ENCODE data around the gene GTPBP4.

DNA sequence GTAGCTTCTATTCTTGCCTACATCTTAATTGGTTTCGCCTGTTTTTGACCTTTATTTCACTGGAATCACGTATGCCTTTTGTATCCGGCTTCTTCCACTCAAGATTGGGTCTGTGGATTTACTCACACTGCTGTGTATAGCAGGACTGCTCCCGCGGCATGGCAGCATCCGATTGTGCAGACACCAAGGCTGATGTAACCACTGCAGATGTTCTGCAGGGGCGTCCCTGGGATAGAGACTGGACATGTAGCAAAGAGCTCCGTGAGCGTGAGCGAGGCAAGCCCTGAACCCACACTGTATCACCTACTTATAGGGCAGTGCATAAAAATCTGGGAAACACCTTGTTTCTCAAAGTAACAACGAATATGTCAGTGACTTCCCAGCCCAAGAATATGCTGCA, 48.9 kb downstream of the GTPBP4 start:
- TF ChIP-seq ZBTB21 (CRISPR knock-in tag; IDR thresholded peaks at IDR 0.05; ENCODE audit: borderline replicate concordance) (no peak), MXD4 (CRISPR knock-in tag; IDR thresholded peaks at IDR 0.05; ENCODE audit: borderline replicate concordance) (no peak), CTCF (IDR thresholded peaks at IDR 0.05) (no peak), CDX4 (CRISPR knock-in tag; IDR thresholded peaks at IDR 0.05; ENCODE audit: borderline replicate concordance) (no peak), FOXP1 (CRISPR knock-in tag; IDR thresholded peaks at IDR 0.05; ENCODE audit: borderline replicate concordance) (no peak), ZNF138 (CRISPR knock-in tag; conservative IDR thresholded peaks at IDR 0.05) (no peak), SP1 (CRISPR knock-in tag; conservative IDR thresholded peaks at IDR 0.05) (no peak), NFYB (CRISPR knock-in tag; conservative IDR thresholded peaks at IDR 0.05; ENCODE audit: low read depth) (no peak)
- TF ChIP-seq, protein P1, sequence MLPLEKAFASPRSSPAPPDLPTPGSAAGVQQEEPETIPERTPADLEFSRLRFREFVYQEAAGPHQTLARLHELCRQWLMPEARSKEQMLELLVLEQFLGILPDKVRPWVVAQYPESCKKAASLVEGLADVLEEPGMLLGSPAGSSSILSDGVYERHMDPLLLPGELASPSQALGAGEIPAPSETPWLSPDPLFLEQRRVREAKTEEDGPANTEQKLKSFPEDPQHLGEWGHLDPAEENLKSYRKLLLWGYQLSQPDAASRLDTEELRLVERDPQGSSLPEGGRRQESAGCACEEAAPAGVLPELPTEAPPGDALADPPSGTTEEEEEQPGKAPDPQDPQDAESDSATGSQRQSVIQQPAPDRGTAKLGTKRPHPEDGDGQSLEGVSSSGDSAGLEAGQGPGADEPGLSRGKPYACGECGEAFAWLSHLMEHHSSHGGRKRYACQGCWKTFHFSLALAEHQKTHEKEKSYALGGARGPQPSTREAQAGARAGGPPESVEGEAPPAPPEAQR (CRISPR knock-in tag; IDR thresholded peaks at IDR 0.05): no peak
- TF ChIP-seq, protein P2, sequence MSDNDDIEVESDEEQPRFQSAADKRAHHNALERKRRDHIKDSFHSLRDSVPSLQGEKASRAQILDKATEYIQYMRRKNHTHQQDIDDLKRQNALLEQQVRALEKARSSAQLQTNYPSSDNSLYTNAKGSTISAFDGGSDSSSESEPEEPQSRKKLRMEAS (CRISPR knock-in tag; IDR thresholded peaks at IDR 0.05): no peak
- TF ChIP-seq, protein P3, sequence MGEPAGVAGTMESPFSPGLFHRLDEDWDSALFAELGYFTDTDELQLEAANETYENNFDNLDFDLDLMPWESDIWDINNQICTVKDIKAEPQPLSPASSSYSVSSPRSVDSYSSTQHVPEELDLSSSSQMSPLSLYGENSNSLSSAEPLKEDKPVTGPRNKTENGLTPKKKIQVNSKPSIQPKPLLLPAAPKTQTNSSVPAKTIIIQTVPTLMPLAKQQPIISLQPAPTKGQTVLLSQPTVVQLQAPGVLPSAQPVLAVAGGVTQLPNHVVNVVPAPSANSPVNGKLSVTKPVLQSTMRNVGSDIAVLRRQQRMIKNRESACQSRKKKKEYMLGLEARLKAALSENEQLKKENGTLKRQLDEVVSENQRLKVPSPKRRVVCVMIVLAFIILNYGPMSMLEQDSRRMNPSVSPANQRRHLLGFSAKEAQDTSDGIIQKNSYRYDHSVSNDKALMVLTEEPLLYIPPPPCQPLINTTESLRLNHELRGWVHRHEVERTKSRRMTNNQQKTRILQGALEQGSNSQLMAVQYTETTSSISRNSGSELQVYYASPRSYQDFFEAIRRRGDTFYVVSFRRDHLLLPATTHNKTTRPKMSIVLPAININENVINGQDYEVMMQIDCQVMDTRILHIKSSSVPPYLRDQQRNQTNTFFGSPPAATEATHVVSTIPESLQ (CRISPR knock-in tag; IDR thresholded peaks at IDR 0.05): no peak
- TF ChIP-seq, protein P4, sequence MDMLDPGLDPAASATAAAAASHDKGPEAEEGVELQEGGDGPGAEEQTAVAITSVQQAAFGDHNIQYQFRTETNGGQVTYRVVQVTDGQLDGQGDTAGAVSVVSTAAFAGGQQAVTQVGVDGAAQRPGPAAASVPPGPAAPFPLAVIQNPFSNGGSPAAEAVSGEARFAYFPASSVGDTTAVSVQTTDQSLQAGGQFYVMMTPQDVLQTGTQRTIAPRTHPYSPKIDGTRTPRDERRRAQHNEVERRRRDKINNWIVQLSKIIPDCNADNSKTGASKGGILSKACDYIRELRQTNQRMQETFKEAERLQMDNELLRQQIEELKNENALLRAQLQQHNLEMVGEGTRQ (CRISPR knock-in tag; IDR thresholded peaks at IDR 0.05): no peak

Data from WTC11 (cell line).